SK-N-SH (cell line): Measurements from ENCODE around the gene CHIC1. TPM values are rescaled to one million over a fixed set of nuclear protein-coding genes. Genes with fewer than 3 reads are reported as not detected.
"Not testable (repeated sequence)": the region's sequence is repeated elsewhere in the genome, so short reads cannot be mapped to it uniquely, and the experiment has no call there.

Experiments
- CTCF ChIA-PET: fragments of 300-600, 350-600 bp; formaldehyde crosslinking; extraction: SDS; loops from one replicate; lab custom pipeline; 2021; lab: Yijun Ruan, JAX
- POLR2A ChIA-PET: fragments of 350-600 bp; sonication (Branson Sonifier 250); formaldehyde crosslinking; extraction: SDS; loops from one replicate; lab custom pipeline; 2020; ENCODE audit warnings: antibody characterized with exemption, inconsistent platforms; lab: Yijun Ruan, JAX
- DNase-seq: peaks from one replicate; pipeline ENCODE4 v3.0.0; 2012
- H2AFZ ChIP-seq: fragments of 200-600 bp; sonication (generic); 2 replicates; pipeline ENCODE4 v1.8.1; 2016; ENCODE audit warnings: antibody characterized with exemption, mild to moderate bottlenecking, low read depth
- H3F3A ChIP-seq: fragments of 200-600 bp; sonication (generic); replicated peaks from 2 replicates; pipeline ENCODE3; 2016; ENCODE audit warnings: antibody characterized with exemption, mild to moderate bottlenecking; ENCODE audit not compliant: insufficient read depth
- H3K27ac ChIP-seq, 2 experiments: fragments of 200-500 bp in 1 of 2; fragments of 200-600 bp in 1 of 2; sonication (Bioruptor generic) in 1 of 2; sonication (generic), shearing (Covaris generic) in 1 of 2; 2 replicates each; pipeline versions ENCODE4 v1.5.1 to v1.6.1; 2014 to 2016; ENCODE audit warnings: low read depth in 2 of 2, inconsistent platforms in 1 of 2, low read length in 1 of 2, mild to moderate bottlenecking in 1 of 2, mixed read lengths in 1 of 2
- H3K27me3 ChIP-seq: fragments of 200-600 bp; sonication (generic), shearing (Covaris generic); 2 replicates; pipeline ENCODE4 v1.6.1; 2016; ENCODE audit warnings: mixed run types; ENCODE audit not compliant: insufficient read depth
- H3K36me3 ChIP-seq, 2 experiments: fragments of 200-500 bp in 1 of 2; fragments of 200-600 bp in 1 of 2; sonication (Bioruptor generic) in 1 of 2; sonication (generic) in 1 of 2; replicated peaks in 1 of 2; 2 replicates each; pipeline versions ENCODE3 to v1.5.1; 2014 to 2016; ENCODE audit warnings: low read length in 1 of 2, mild to moderate bottlenecking in 1 of 2; ENCODE audit not compliant: insufficient read depth in 2 of 2, control insufficient read depth in 1 of 2
- H3K4me1 ChIP-seq, 2 experiments: fragments of 200-500 bp in 1 of 2; fragments of 200-600 bp in 1 of 2; sonication (Bioruptor generic) in 1 of 2; sonication (generic), shearing (Covaris generic) in 1 of 2; 2 replicates each; pipeline versions ENCODE4 v1.5.1 to v1.6.1; 2014 to 2016; ENCODE audit warnings: low read depth in 1 of 2, low read length in 1 of 2, mixed run types in 1 of 2; ENCODE audit not compliant: insufficient read depth in 2 of 2, control insufficient read depth in 1 of 2
- H3K4me2 ChIP-seq: fragments of 200-600 bp; sonication (generic), shearing (Covaris generic); 2 replicates; pipeline ENCODE4 v1.6.1; 2017; ENCODE audit warnings: mixed run types
- H3K4me3 ChIP-seq, 2 experiments: fragments of 200-500 bp in 1 of 2; fragments of 200-600 bp in 1 of 2; sonication (Bioruptor generic) in 1 of 2; sonication (generic), shearing (Covaris generic) in 1 of 2; 2 replicates each; pipeline versions ENCODE4 v1.5.1 to v1.8.1; 2014 to 2016; ENCODE audit warnings: low read depth in 2 of 2, inconsistent platforms in 1 of 2, low read length in 1 of 2, mild to moderate bottlenecking in 1 of 2, mixed read lengths in 1 of 2, moderate library complexity in 1 of 2
- H3K79me2 ChIP-seq: fragments of 200-600 bp; sonication (generic); 2 replicates; pipeline ENCODE4 v1.8.1; 2017; ENCODE audit warnings: mild to moderate bottlenecking; ENCODE audit not compliant: insufficient read depth
- H3K9ac ChIP-seq: fragments of 200-600 bp; sonication (generic); 2 replicates; pipeline ENCODE4 v1.6.1; 2017; ENCODE audit warnings: mixed run types
- H3K9me2 ChIP-seq: fragments of 200-600 bp; sonication (generic); 2 replicates; pipeline ENCODE4 v1.6.1; 2017; ENCODE audit warnings: mixed run types
- H3K9me3 ChIP-seq: fragments of 200-600 bp; sonication (generic); 2 replicates; pipeline ENCODE4 v1.6.1; 2017; ENCODE audit warnings: mixed run types, mild to moderate bottlenecking, moderate library complexity
- H4K20me1 ChIP-seq: fragments of 200-600 bp; sonication (generic); 2 replicates; pipeline ENCODE4 v1.6.1; 2017; ENCODE audit warnings: mild to moderate bottlenecking, mixed run types; ENCODE audit not compliant: insufficient read depth
- EP300 ChIP-seq, 2 experiments: IDR thresholded peaks; 2 replicates each; pipeline versions ENCODE4 v1.4.0 to v1.6.1; 2012; ENCODE audit warnings: borderline replicate concordance in 1 of 2, low read depth in 1 of 2, low read length in 1 of 2
- GABPA ChIP-seq: IDR thresholded peaks from 2 replicates; pipeline ENCODE4 v1.4.0; 2012; ENCODE audit warnings: low read depth, mild to moderate bottlenecking
- GATA2 ChIP-seq: sonication (generic); formaldehyde crosslinking; IDR thresholded peaks from 2 replicates; pipeline ENCODE4 v1.5.0; 2020; ENCODE audit warnings: mild to moderate bottlenecking, missing genetic modification reagents
- IRF3 ChIP-seq: fragments of 150-350 bp; IDR thresholded peaks from 2 replicates; pipeline ENCODE4 v1.6.1; 2016; ENCODE audit warnings: mild to moderate bottlenecking, low read depth, low read length
- MXI1 ChIP-seq: IDR thresholded peaks from 2 replicates; pipeline ENCODE4 v1.6.1; 2012; ENCODE audit warnings: mild to moderate bottlenecking, low read depth, low read length, improper control_type of control experiment
- NRF1 ChIP-seq: IDR thresholded peaks from 2 replicates; pipeline ENCODE4 v1.6.1; 2012; ENCODE audit warnings: low read depth, mild to moderate bottlenecking, low read length
- RAD21 ChIP-seq: IDR thresholded peaks from 2 replicates; pipeline ENCODE4 v1.6.1; 2012; ENCODE audit warnings: mild to moderate bottlenecking, low read length
- SIN3A ChIP-seq: IDR thresholded peaks from 2 replicates; pipeline ENCODE4 v1.6.1; 2012; ENCODE audit warnings: low read depth, mild to moderate bottlenecking, low read length, moderate library complexity, borderline replicate concordance
- SMC3 ChIP-seq: IDR thresholded peaks from 2 replicates; pipeline ENCODE4 v1.6.1; 2012; ENCODE audit warnings: low read depth, low read length, improper control_type of control experiment
- YY1 ChIP-seq: IDR thresholded peaks from 2 replicates; pipeline ENCODE4 v1.4.0; 2012; ENCODE audit warnings: low read depth, mild to moderate bottlenecking
- ZBTB33 ChIP-seq: IDR thresholded peaks from 2 replicates; pipeline ENCODE4 v1.4.0; 2012; ENCODE audit warnings: low read depth, borderline replicate concordance
- WGBS: methylation state at CpG from one replicate; pipeline ENCODE4 v1.1.6; 2017; ENCODE audit warnings: low lambda C conversion rate; 5-methylcytosine and 5-hydroxymethylcytosine counted together
- polyA plus RNA-seq, 3 experiments: library from polyadenylated mRNA; depleted of rRNA; stranded (reverse); fragments of >200 nt; gene quantifications; 2 replicates each; pipeline ENCODE4 v1.2.3, GENCODE V29; 2012

CHIC1 gene
- polyA plus RNA-seq, 1 of the 3 experiments (the other 2 are of a cell fraction), result 2.8 TPM

DNA sequence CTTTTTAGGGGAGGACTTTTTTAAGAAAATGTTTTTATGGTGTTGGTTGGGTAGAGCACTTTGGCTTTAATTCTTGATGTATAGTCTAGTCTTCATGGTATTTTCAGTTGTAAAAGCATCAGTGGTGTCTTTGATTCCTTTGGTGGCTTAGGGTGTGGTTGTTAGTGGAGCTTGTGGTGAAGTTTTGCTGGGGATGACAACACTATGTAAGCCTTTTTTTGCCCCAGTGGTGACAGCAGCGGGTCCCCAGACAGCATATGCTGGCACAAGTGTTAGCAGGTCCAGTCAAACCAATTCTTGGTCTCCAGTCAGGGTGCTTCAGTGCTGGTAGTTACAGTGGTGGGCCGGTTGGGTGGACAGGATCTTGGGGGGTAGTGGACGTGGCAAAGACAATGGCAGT lies 52.0 kb downstream of the CHIC1 start (continued):
- TF ChIP-seq ZBTB33 (no peak), SIN3A (no peak), MXI1 (no peak), RAD21 (no peak), YY1 (no peak), EP300 (IDR thresholded peaks at IDR 0.05; ENCODE audit: borderline replicate concordance in 1 of 2, low read depth in 1 of 2, low read length in 1 of 2) (no peak), IRF3 (no peak), GABPA (no peak), NRF1 (no peak), SMC3 (no peak)
- TF ChIP-seq, all 33 proteins: peak for 0

DNA sequence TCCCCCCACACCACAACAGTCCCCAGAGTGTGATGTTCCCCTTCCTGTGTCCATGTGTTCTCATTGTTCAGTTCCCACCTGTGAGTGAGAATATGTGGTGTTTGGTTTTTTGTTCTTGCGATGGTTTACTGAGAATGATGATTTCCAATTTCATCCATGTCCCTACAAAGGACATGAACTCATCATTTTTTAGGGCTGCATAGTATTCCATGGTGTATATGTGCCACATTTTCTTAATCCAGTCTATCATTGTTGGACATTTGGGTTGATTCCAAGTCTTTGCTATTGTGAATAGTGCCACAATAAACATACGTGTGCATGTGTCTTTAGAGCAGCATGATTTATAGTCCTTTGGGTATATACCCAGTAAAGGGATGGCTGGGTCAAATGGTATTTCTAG lies 78.7 kb downstream of the CHIC1 start:
- H3K27ac ChIP-seq, CTCF ChIA-PET, H3K4me2 ChIP-seq, H3K4me1 ChIP-seq, H4K20me1 ChIP-seq, H3K4me3 ChIP-seq, H3K27me3 ChIP-seq, H3K36me3 ChIP-seq, H3K9ac ChIP-seq, H2AFZ ChIP-seq, H3K9me3 ChIP-seq, H3K9me2 ChIP-seq, H3K79me2 ChIP-seq, DNase-seq, POLR2A ChIA-PET, H3F3A ChIP-seq: not testable (repeated sequence)
- WGBS, result 69% methylated on average over 2 of the region's 2 CpGs

- WGBS, result no CpG with 5 or more reads among the region's 1 CpG
- H3F3A ChIP-seq, result no peaks in the 10 kb centered on the region
- H3K4me1 ChIP-seq, result no peaks in the 10 kb centered on the region
- H3K36me3 ChIP-seq, result peaks cover 0 to 6% of the 10 kb centered on the region in 2 experiments
- no peak overlapping the region for H2AFZ ChIP-seq
- H3K4me2 ChIP-seq, result no peak overlapping the region
- 0 out of 2 replicates have a peak, but pooled peaks cover 11% of the 10 kb centered on the region for H3K9me3 ChIP-seq
- no peak overlapping the region for H3K9ac ChIP-seq
- no peak for DNase-seq
- H3K9me2 ChIP-seq, result no peaks in the 10 kb centered on the region
- CTCF ChIA-PET, result no interaction called here
- no peak for TF ChIP-seq NRF1
- TF ChIP-seq SMC3, result no peak
- TF ChIP-seq GATA2, result no peak
- no peaks in the 10 kb centered on the region for H3K79me2 ChIP-seq
- H3K27me3 ChIP-seq, result no peaks in the 10 kb centered on the region
- H3K27ac ChIP-seq, result no peak overlapping the region
- no peak overlapping the region for H3K4me3 ChIP-seq
- no peaks in the 10 kb centered on the region for H4K20me1 ChIP-seq
- POLR2A ChIA-PET, result no interaction called here
Measured at GRCh38 chrX:73647212-73647611, 84.2 kb downstream of the CHIC1 start.
